Activated T-cell treated with anti-CD3 and anti-CD28 coated beads, Interleukin-2, amount 50 U/mL, for 1 hour (primary cell): Measurements from ENCODE around the gene VEPH1.

ENCODE experiments used
- DNase-seq: peaks from one replicate; pipeline ENCODE4 v3.0.0-alpha.2; 2020

VEPH1 gene

DNA sequence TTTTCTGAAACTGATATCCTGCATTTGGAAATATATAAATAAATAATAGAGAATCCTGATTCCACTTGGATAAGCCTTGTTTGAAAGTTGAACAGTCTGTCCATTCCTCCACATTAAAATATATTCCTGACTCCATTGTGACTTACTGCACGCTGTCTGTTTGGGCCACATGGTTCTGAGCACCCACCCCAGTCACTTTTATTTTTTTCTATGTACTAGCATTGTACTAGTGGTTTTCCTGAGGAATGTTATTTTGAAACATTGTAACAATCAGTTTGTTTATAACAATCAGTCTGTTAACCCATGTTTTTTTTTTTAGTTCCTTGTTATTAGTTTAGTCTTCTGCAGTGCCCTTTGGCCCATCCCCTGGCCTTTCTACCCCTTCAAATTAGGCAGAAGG, 255.8 kb downstream of the VEPH1 start:
- no peak for DNase-seq

DNA sequence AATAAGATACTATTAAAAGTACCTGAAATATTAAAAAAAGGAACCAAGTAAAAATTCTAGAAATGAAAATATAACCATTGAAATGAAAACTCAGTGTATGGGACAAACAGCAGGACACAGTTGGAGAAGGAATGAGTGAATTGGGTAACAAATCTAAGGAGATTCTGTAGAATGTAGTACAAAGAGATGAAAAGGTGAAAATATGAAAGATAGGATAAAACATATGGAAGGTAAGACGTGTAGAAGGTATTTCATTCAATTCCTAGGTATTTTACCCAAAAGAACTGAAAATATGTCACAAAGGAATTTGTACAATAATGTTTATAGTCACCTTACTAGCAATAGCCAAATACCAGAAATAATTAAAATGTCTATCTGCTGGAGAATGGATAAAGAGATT, 260.4 kb downstream of the VEPH1 start:
- no peak for DNase-seq

DNA sequence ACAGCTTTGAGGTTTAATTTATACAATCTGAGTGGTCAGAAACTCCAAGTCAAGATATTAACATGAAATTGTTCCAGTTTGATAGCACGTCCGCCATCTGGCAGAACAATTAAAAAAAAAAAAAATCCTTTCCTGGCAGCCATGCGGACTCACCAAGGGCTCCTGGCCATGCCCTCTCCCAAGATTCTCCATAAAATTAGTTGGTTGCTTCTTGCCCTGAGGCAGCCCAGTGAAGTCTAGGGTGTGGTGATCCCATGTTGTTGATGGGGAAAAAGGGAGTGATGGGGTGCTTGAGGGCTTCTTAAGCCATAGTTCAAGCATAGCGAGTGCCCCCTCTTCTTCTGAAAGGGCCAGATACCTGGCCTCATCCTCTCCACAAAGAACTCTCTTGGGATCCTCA, 261.6 kb downstream of the VEPH1 start:
- no peak for DNase-seq

DNA sequence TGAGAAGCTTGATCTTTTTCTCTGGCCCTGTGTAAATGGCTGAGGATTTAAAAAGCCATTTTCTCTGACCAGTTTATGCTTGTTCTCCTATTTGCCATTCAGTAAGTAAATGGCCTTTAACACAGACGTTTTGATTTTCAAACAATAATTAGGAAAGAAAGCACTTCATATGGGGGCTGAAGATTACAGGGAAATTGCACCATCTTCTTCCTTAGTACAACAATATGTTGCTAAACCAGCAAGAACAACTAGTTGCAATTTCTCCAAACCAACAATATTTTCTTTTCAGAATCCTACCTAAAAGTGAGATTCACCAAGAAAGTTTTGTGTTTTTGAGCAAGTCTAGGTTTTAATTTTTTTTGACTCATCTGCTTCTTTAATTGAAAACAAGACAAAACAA, 262.8 kb downstream of the VEPH1 start:
- no peak for DNase-seq

DNA sequence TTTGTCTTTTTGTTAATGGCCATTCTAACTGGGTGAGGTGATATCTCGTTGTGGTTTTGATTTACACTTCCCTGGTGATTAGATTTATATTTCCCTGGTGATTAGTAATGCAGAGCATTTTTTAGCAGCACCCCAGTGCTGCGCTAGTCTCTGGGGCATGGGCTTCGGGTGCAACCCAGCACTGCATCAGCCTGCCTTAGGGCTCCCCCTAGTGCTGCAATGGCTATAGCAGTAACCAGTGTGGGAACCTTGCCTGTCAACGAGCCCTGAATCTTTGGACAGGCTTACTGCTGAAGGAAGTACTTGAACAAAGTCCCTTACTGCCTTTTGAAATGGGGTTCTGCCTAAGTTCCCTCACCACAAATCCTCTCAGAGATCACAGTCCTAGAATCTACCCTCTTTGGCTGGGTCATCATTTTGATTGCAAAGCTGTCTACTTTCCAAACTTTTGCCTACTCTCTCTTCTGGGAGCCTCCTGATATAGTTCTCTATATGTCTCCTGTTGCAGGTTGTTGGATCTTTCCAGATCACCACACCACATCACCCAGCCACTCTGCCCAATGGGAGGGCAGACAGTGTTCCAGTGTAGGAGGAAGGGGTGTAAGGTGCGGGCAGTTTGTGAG, 264.0 kb downstream of the VEPH1 start:
- DNase-seq, result peak; percentile 70

DNA sequence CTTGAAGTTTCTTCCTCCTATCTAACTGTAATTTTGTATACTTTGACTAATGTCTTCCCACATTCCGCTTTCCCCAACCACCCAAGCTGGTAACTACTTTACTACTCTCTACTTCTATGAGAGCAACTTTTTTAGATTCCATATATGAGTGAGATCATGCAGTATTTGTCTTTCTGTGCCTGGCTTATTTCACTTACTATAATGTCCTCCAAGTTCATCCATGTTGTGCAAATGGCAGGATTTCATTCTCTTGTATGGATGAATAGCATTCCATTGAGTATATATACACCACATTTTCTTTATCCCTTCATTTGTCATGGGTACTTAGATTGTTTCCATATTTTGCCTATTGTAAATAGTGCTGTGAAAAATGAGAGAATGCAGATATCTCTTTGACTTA, 264.8 kb downstream of the VEPH1 start:
- DNase-seq, result no peak

DNA sequence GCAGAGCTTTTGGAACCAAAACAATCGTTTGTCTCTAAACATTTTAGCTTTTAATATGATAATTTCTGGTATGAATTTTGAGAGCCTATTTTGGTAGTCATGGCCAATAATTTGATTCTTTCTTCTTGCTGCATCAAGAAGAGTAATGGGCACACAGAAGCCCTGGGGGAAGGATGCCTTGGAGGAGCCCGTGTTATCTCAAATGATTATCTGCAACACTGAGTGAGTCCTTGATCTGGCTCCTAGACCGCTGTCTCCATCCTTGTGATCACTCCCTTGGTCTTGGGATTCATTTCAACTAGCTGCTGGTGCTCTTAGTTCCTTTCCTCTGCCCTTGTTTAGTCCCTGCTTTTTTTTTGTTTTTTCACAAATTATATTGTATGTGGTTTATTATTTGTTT, 265.3 kb downstream of the VEPH1 start:
- DNase-seq, result no peak

DNA sequence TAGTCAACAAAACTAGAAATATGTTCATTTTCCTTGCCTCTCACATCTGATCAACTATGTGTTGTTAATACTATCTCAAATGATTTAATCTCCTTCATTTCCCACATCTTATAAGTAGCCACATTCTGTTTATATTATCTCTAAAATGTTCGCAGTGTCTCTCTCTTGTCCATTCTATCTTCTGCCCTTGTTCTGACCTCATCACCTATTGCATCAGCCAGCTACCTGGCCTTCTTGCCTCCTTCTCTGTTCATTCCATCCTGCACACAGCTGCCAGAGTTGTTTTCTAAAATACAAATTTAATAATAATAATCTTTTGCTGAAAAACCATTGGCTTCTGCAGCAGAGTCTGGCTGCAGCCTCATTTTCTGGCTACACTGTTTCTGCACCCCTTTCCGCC, 267.9 kb downstream of the VEPH1 start:
- no peak for DNase-seq

DNA sequence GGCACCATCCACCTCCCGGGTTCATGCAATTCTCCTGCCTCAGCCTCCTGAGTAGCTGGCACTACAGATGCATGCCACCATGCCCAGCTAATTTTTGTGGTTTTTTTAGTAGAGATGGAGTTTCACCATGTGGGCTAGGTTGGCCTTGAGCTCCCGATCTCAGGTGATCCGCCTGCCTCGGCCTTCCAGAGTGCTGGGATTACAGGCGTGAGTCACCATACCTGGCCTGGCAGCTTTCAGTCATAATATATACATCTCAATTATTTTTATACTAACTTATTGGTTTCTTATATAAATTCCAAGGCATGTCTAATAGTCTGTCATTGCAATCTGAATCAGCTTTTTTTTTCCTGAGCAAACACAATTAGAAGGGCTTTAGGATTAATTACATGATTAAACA, 269.3 kb downstream of the VEPH1 start:
- DNase-seq, result no peak

DNA sequence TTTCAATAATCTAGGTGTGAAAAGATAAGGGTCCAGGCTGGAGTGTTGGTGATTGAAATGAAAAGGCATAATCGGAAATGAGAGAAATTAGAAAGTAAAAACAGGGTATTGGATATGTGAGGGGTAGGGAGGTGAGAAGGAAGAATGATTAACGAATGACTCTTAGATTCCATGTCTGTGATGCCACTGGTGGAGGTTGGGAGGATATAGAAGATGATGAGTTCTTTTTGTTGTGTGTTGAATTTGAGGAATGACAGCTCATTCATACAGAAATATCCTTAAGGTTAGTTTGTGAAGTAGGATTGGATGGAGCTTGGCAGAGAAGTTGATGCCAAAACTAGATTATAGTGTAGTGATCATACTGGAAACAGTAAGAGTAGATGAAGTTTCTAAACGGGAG, 271.1 kb downstream of the VEPH1 start:
- DNase-seq, result no peak

DNA sequence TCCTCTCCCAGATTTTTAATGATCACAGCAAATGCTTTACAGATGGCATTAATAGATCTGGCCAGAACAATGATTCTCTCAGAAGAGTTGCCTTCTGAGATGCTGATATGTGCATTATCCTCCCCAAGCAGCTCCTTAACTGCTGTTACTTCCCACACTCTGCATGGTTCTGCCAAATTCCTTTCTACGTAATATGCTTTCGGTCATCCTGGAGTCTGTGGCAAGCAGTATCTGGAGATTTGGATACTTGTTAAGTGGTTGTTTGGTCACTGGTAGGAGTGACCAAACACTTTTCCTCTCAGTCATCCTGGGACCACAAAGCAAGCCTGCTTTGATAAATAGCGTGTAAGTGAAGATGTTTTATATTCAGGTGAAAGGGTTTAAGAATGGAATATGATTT, 272.1 kb downstream of the VEPH1 start:
- no peak for DNase-seq

DNA sequence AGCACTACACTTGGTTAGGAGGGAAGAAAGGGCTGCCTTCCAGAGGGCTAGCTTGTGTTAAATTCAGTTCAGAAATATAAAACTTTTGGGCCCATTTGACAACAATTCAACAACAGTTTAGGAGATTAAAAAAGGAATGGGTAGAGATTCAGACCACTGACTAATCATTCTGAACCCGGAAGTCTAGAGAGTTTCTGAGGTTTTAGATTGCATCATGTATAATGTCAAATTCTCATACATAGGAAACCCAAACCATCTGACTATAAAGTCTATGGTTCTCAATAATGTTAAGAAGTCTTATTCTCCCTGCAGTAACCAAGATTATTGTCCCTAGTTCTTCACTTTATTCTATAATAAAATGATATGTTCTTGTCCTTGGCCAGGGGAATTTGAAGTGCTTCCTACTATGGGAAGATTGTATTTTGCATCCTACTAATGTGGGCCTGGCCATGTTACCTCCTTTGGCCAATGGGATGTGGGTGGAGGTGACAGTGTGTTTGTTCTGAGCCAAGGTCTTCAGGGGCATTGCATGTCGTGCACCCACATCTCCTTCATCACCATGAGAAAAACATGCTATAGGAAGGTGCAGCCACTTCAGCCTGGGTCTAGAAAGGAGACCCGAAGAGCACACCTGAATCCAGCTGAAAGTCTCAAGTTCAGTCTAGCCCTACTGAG, 276.9 kb downstream of the VEPH1 start:
- no peak for DNase-seq

DNA sequence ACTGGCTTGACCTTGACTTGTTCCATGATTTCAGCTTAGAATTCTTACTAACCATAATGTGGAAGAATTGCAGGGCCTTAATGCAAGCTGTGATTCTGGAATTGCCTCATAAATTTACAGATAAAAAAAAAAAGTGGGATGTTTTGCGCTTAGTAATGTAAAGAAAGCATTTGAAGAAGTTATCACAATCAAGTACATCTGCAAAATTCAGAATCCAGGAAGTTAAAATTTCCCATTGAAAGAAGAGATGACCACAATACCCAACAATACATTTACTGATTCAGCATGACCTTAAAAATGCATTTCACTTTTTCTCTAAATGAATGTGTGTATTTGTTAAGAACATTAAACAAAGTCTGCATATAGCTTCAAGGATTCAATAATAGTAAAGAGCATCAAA, 278.2 kb downstream of the VEPH1 start:
- DNase-seq, result no peak

DNA sequence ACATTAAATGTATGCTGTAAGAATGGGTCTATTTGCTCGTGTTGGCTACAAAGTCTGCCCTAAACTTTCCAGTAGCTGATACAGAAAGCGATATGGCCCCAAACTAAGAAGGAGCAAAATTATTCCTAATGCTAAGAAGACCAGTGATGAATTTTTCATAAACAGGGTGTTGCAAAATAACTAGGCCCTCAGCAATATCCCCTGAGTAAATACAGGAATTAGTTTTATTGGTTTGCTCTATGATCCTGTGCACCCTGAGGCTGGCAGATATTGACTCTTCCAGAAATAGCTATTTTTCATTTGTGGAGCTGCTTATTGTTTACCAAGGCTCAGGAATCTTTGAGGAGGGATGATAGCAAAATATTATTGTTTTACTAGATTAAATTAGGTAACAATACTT, 282.3 kb downstream of the VEPH1 start:
- no peak for DNase-seq

DNA sequence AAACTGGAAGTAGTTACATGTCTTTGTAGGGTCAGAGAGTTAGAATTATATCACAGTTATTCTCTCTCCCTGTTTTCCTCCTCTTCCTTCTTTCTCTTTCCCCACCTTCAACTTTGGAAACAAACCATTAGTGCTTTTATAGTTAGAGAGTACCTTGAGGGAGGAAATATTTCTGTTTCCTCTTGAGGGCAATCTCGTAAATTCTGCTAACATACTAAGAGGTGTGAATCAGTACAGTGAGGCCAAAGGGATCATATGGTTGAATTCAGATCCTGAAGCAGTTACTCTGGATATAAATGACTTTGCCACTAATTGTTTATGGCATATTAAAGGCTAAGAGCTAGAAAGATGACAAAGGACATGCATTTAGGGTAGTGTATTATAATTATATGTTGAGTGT, 283.0 kb downstream of the VEPH1 start:
- DNase-seq, result no peak

DNA sequence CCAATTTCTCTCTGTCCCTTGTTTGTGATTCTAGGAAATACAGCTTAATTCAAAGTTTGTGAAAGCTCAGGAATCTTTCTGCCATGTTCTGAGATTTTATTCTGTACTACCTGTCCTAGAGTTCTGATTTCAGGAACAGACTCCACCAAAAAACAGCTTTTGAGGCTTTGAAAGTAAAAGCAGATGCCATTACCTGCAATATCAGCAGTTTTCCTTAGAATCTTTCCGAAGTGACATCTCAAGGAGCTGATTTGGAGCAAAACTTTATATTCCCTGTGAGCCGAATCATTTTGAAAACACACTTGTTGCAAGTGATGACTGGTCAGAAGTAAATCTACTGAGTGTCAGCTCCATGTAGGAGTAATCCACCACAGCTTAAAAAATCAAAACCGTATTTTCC, 284.0 kb downstream of the VEPH1 start:
- DNase-seq, result no peak
